B cell (primary cell): ENCODE data around the gene B3GALNT1. TPM values are rescaled to one million over a fixed set of nuclear protein-coding genes. Genes with fewer than 3 reads are reported as not detected.

Experiments used
- ATAC-seq: fragments of 200-7000 bp; cut with Tn5 transposase; one replicate; pipeline ENCODE4 v1.10.0; 2021; ENCODE audit warnings: low read depth, mild to moderate bottlenecking, moderate number of reproducible peaks, moderate library complexity
- CTCF ChIA-PET: fragments of 350-600 bp; sonication (Branson Sonifier 250); formaldehyde crosslinking; loops from one replicate; lab custom pipeline; 2021; ENCODE audit warnings: antibody characterized with exemption, inconsistent platforms; lab: Charles Lee
- POLR2A ChIA-PET: fragments of 350-600 bp; sonication (Branson Sonifier 250); formaldehyde crosslinking; loops from one replicate; lab custom pipeline; 2021; ENCODE audit warnings: antibody characterized with exemption; lab: Charles Lee
- DNase-seq: peaks from one replicate; pipeline ENCODE4 v3.0.0; 2013
- H2AFZ ChIP-seq: 2 replicates; pipeline ENCODE4 v1.6.1; 2012; ENCODE audit warnings: mild to moderate bottlenecking, low read depth, low read length; ENCODE audit not compliant: insufficient read depth, poor library complexity, severe bottlenecking
- H3K27ac ChIP-seq, 2 donors: 1 replicate in 1 of 2; 2 replicates in 1 of 2; pipeline ENCODE4 v1.5.1; 2012 to 2013; ENCODE audit warnings: low read length in 2 of 2, mild to moderate bottlenecking in 2 of 2, moderate library complexity in 1 of 2
- H3K27me3 ChIP-seq, 4 experiments: fragments of 200-600 bp in 1 of 4; sonication (generic) in 1 of 4; replicated peaks in 1 of 4; 1 replicate in 2 of 4; 2 replicates in 2 of 4; pipeline versions ENCODE4 v1.6.1 to v1.7.0; 2013 to 2016; ENCODE audit warnings: low read length in 3 of 4, mild to moderate bottlenecking in 2 of 4, mixed read lengths in 1 of 4, moderate library complexity in 1 of 4; ENCODE audit not compliant: insufficient read depth in 4 of 4, control insufficient read depth in 3 of 4; ENCODE audit errors: control extremely low read depth in 1 of 4
- H3K36me3 ChIP-seq, 2 experiments: replicated peaks in 1 of 2; 1 replicate in 1 of 2; 2 replicates in 1 of 2; pipeline versions ENCODE4 v1.6.1 to v1.7.1; 2013; ENCODE audit warnings: low read length in 1 of 2; ENCODE audit not compliant: insufficient read depth in 2 of 2, control insufficient read depth in 1 of 2; ENCODE audit errors: control extremely low read depth in 1 of 2, extremely low read depth in 1 of 2
- H3K4me1 ChIP-seq, 2 donors: fragments of 200-600 bp in 1 of 2; sonication (generic) in 1 of 2; 1 replicate in 1 of 2; 2 replicates in 1 of 2; pipeline versions ENCODE4 v1.5.1 to v1.6.1; 2013 to 2017; ENCODE audit warnings: low read length in 2 of 2; ENCODE audit not compliant: control insufficient read depth in 2 of 2, insufficient read depth in 2 of 2
- H3K4me2 ChIP-seq: replicated peaks from 2 replicates; pipeline ENCODE3; 2012; ENCODE audit warnings: mild to moderate bottlenecking, low read depth, low read length; ENCODE audit not compliant: poor library complexity, severe bottlenecking
- H3K4me3 ChIP-seq, 5 experiments: fragments of 200-600 bp in 1 of 5; sonication (generic) in 1 of 5; 1 replicate in 3 of 5; 2 replicates in 2 of 5; pipeline versions ENCODE4 v1.5.1 to v1.7.0; 2011 to 2016; ENCODE audit warnings: low read length in 4 of 5, mild to moderate bottlenecking in 4 of 5, low read depth in 2 of 5, control low read depth in 1 of 5, moderate library complexity in 1 of 5; ENCODE audit not compliant: insufficient read depth in 1 of 5; ENCODE audit errors: control extremely low read depth in 1 of 5, extremely low read depth in 1 of 5
- H3K79me2 ChIP-seq: fragments of 200-600 bp; sonication (generic); one replicate; pipeline ENCODE4 v1.6.0; 2016; ENCODE audit warnings: low read length; ENCODE audit not compliant: control insufficient read depth, insufficient read depth
- H3K9ac ChIP-seq: fragments of 200-600 bp; sonication (generic); 2 replicates; pipeline ENCODE4 v1.6.1; 2017; ENCODE audit warnings: mild to moderate bottlenecking, low read length, moderate library complexity
- H3K9me3 ChIP-seq, 3 donors: one replicate each; pipeline versions ENCODE4 v1.6.1 to v1.7.1; 2013; ENCODE audit warnings: low read length in 2 of 3; ENCODE audit not compliant: control insufficient read depth in 2 of 3, insufficient read depth in 1 of 3; ENCODE audit errors: control extremely low read depth in 1 of 3
- H4K20me1 ChIP-seq: 2 replicates; pipeline ENCODE4 v1.6.0; 2012; ENCODE audit warnings: mild to moderate bottlenecking, low read length; ENCODE audit not compliant: insufficient read depth, control insufficient read depth, poor library complexity, severe bottlenecking
- H3K27ac Mint-ChIP-seq: one replicate; pipeline ENCODE4 v1.8.0; 2021; ENCODE audit warnings: mixed read lengths
- H3K27me3 Mint-ChIP-seq: one replicate; pipeline ENCODE4 v1.8.0; 2021; ENCODE audit warnings: mixed read lengths
- H3K4me1 Mint-ChIP-seq: one replicate; pipeline ENCODE4 v1.8.0; 2021; ENCODE audit warnings: mixed read lengths
- H3K4me3 Mint-ChIP-seq: one replicate; pipeline ENCODE4 v1.8.0; 2021; ENCODE audit warnings: mixed read lengths
- H3K9me3 Mint-ChIP-seq: one replicate; pipeline ENCODE4 v1.8.0; 2022; ENCODE audit warnings: mixed read lengths; ENCODE audit not compliant: insufficient read depth
- EZH2 ChIP-seq: IDR thresholded peaks from 2 replicates; pipeline ENCODE4 v1.6.1; 2012; ENCODE audit warnings: borderline replicate concordance, low read depth, mild to moderate bottlenecking, moderate library complexity, low read length; ENCODE audit not compliant: insufficient read depth, poor library complexity, severe bottlenecking
- WGBS: methylation state at CpG from one replicate; pipeline ENCODE4 v1.1.5; 2013; ENCODE audit warnings: missing lambda C conversion rate; ENCODE audit not compliant: insufficient coverage; 5-methylcytosine and 5-hydroxymethylcytosine counted together
- intact Hi-C: fragments of 100-400 bp; cut with micrococcal nuclease; formaldehyde crosslinking; loops from one replicate; pipeline ENCODE4 v1.10.0; 2022
- polyA plus RNA-seq: library from polyadenylated mRNA; depleted of rRNA; stranded (reverse); fragments of >200 nt; gene quantifications from 2 replicates; pipeline ENCODE4 v1.2.3, GENCODE V29; 2012
- total RNA-seq, 2 donors: library from RNA; stranded (reverse); fragments of 120-200 nt in 1 of 2; gene quantifications; 1 replicate in 1 of 2; 2 replicates in 1 of 2; pipeline versions ENCODE4 v1.2.3 to v1.2.4, GENCODE V29; 2013 to 2022
- TF ChIP-seq, protein P1 (sequence below): fragments of 200-600 bp; IDR thresholded peaks from one replicate; pipeline ENCODE4 v1.8.0; 2022; ENCODE audit warnings: antibody characterized with exemption, mild to moderate bottlenecking

B3GALNT1 gene
- total and polyA plus RNA-seq, 2 donors (not counting 1 experiment from before 2014, with no cell fraction given), result 0.28 to 6.4 TPM

GRCh38 chr3:161107311-161107710 is 2.2 kb upstream of the B3GALNT1 start:
- H3K9me3 ChIP-seq, result no peaks in the 10 kb centered on the region
- no peak overlapping the region for H3K4me3 ChIP-seq
- no peak for DNase-seq
- peaks cover 6 to 10% of the 10 kb centered on the region in 2 donors for H3K4me1 ChIP-seq
- H2AFZ ChIP-seq, result no peak overlapping the region
- peaks cover 0 to 6% (median 4%) of the 10 kb centered on the region in 4 experiments for H3K27me3 ChIP-seq
- H4K20me1 ChIP-seq, result no peaks in the 10 kb centered on the region
- H3K27me3 Mint-ChIP-seq, result peaks cover 16% of the 10 kb centered on the region
- WGBS, result no CpG with 5 or more reads among the region's 1 CpG
- no peak overlapping the region for H3K4me3 Mint-ChIP-seq
- H3K27ac Mint-ChIP-seq, result no peak overlapping the region
- POLR2A ChIA-PET, result no interaction called here
- H3K36me3 ChIP-seq, result no peaks in the 10 kb centered on the region
- H3K9ac ChIP-seq, result no peak overlapping the region
- TF ChIP-seq, protein P1, sequence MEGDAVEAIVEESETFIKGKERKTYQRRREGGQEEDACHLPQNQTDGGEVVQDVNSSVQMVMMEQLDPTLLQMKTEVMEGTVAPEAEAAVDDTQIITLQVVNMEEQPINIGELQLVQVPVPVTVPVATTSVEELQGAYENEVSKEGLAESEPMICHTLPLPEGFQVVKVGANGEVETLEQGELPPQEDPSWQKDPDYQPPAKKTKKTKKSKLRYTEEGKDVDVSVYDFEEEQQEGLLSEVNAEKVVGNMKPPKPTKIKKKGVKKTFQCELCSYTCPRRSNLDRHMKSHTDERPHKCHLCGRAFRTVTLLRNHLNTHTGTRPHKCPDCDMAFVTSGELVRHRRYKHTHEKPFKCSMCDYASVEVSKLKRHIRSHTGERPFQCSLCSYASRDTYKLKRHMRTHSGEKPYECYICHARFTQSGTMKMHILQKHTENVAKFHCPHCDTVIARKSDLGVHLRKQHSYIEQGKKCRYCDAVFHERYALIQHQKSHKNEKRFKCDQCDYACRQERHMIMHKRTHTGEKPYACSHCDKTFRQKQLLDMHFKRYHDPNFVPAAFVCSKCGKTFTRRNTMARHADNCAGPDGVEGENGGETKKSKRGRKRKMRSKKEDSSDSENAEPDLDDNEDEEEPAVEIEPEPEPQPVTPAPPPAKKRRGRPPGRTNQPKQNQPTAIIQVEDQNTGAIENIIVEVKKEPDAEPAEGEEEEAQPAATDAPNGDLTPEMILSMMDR, result no peak
- no peak for TF ChIP-seq EZH2
- no peaks in the 10 kb centered on the region for H3K79me2 ChIP-seq
- H3K27ac ChIP-seq, result no peak overlapping the region
- CTCF ChIA-PET, result interaction anchor here (1.6 kb wide), 1 partner anchor 10 kb away, joined by 4 read pairs; no protein-coding TSS in a partner anchor
- intact Hi-C loops, result loop anchor here (5.0 to 10.0 kb wide), 2 partner anchors 35 to 153 kb away; no protein-coding TSS in a partner anchor
- H3K9me3 Mint-ChIP-seq, result no peaks in the 10 kb centered on the region
- H3K4me1 Mint-ChIP-seq, result peaks cover 12% of the 10 kb centered on the region
- no peak for ATAC-seq
- no peak overlapping the region for H3K4me2 ChIP-seq

- H3K27me3 ChIP-seq, result peaks cover 0 to 6% (median 0%) of the 10 kb centered on the region in 4 experiments
- Mint-ChIP-seq H3K27me3 (peaks cover 10% of the 10 kb centered on the region), H3K27ac (no peak overlapping the region), H3K4me3 (peak overlapping the region; percentile 83), H3K4me1 (peaks cover 12% of the 10 kb centered on the region), H3K9me3 (no peaks in the 10 kb centered on the region)
- H3K36me3 ChIP-seq, result no peaks in the 10 kb centered on the region
- WGBS, result 99% methylated on average over 22 of the region's 22 CpGs
- no peak for TF ChIP-seq EZH2
- TF ChIP-seq, protein P1, result no peak
- H2AFZ ChIP-seq, result peak overlapping the region; percentile 83
- H3K79me2 ChIP-seq, result no peaks in the 10 kb centered on the region
- H3K4me2 ChIP-seq, result no peak overlapping the region
- H3K27ac ChIP-seq, result no peak overlapping the region
- no peak overlapping the region for H3K4me3 ChIP-seq
- DNase-seq, result no peak
- H3K9ac ChIP-seq, result no peak overlapping the region
- ChIA-PET POLR2A (no interaction called here), CTCF (interaction anchor here (2.1 to 2.5 kb wide), 2 partner anchors 147 to 151 kb away, joined by 5 to 7 read pairs; no protein-coding TSS in a partner anchor)
- H4K20me1 ChIP-seq, result no peaks in the 10 kb centered on the region
- no peaks in the 10 kb centered on the region for H3K9me3 ChIP-seq
- no peak for ATAC-seq
- peaks cover 6 to 10% of the 10 kb centered on the region in 2 donors for H3K4me1 ChIP-seq
- intact Hi-C loops, result loop anchor here (10.0 kb wide), 1 partner anchor 149 kb away; no protein-coding TSS in a partner anchor
These were observed 1.3 kb downstream of the B3GALNT1 start for GRCh38 chr3:161103776-161104385.
